NCI-H1048 (cell line): ENCODE data around the gene SLC9A4.
"Not testable (repeated sequence)": the region's sequence is repeated elsewhere in the genome, so short reads cannot be mapped to it uniquely, and the experiment has no call there.

Experiments used
- DNase-seq: peaks from one replicate; lab custom pipeline; 2025; lab: John Stamatoyannopoulos, UW

Gene SLC9A4

GRCh38 chr2:102549027-102549426 is 76.0 kb downstream of the SLC9A4 start:
- DNase-seq, result no peak

GRCh38 chr2:102550151-102550550 is 77.1 kb downstream of the SLC9A4 start:
- no peak for DNase-seq

- DNase-seq, result no peak
Observed at GRCh38 chr2:102551329-102552096, 78.5 kb downstream of the SLC9A4 start.

- no peak for DNase-seq
Observed at GRCh38 chr2:102553601-102554000, 80.6 kb downstream of the SLC9A4 start.

- no peak for DNase-seq
Observed at GRCh38 chr2:102558463-102558862, 85.4 kb downstream of the SLC9A4 start.

GRCh38 chr2:102562542-102562941 is 89.5 kb downstream of the SLC9A4 start:
- DNase-seq, result not testable (repeated sequence)

GRCh38 chr2:102575888-102576287 is 102.9 kb downstream of the SLC9A4 start:
- no peak for DNase-seq

GRCh38 chr2:102578376-102578775 is 105.3 kb downstream of the SLC9A4 start:
- no peak for DNase-seq

- DNase-seq, result no peak
Observed at GRCh38 chr2:102581911-102582310, 108.9 kb downstream of the SLC9A4 start.

- no peak for DNase-seq
Observed at GRCh38 chr2:102582845-102583244, 109.8 kb downstream of the SLC9A4 start.
